Nephron progenitor cell (in vitro differentiated cells): ENCODE results near the gene TMEM109.

ENCODE experiments used
- DNase-seq: peaks from one replicate; pipeline ENCODE4 v3.0.0; 2021
- H3K27ac Mint-ChIP-seq: 2 replicates; pipeline ENCODE4 v1.8.0; 2021; ENCODE audit warnings: mild to moderate bottlenecking, moderate library complexity, mixed read lengths
- H3K27me3 Mint-ChIP-seq: 2 replicates; pipeline ENCODE4 v1.8.0; 2021; ENCODE audit warnings: mild to moderate bottlenecking, low read depth, mixed read lengths; ENCODE audit not compliant: poor library complexity
- H3K36me3 Mint-ChIP-seq: 2 replicates; pipeline ENCODE4 v1.8.0; 2021; ENCODE audit warnings: low read depth, mixed read lengths
- H3K4me1 Mint-ChIP-seq: 2 replicates; pipeline ENCODE4 v1.8.0; 2021; ENCODE audit warnings: mixed read lengths
- H3K4me3 Mint-ChIP-seq: 2 replicates; pipeline ENCODE4 v1.8.0; 2021; ENCODE audit warnings: mild to moderate bottlenecking, moderate library complexity, mixed read lengths
- H3K9me3 Mint-ChIP-seq: 2 replicates; pipeline ENCODE4 v1.8.0; 2021; ENCODE audit warnings: mild to moderate bottlenecking, moderate library complexity, mixed read lengths
- CTCF ChIP-seq: fragments of 200-600 bp; sonication (generic); IDR thresholded peaks from 2 replicates; pipeline ENCODE4 v1.5.0; 2021; ENCODE audit warnings: antibody characterized with exemption

Gene TMEM109

GRCh38 chr11:60913793-60914632 lies at the start of gene TMEM109:
TSS of gene TMEM109 (plus strand) at chr11:60914158. CDS start at chr11:60919694, 5,536 bp downstream.
- TF ChIP-seq CTCF = no peak
- DNase-seq = peak; percentile 89
- Mint-ChIP-seq H3K4me3 (peak within 1 kb of the TSS; percentile 93), H3K4me1 (peaks cover 67% of the 10 kb centered on the region), H3K27me3 (peaks cover 17% of the 10 kb centered on the region), H3K27ac (peak within 1 kb of the TSS; percentile 96), H3K9me3 (peaks cover 17% of the 10 kb centered on the region), H3K36me3 (peaks cover 8% of the 10 kb centered on the region)

GRCh38 chr11:60864856-60865513 lies 49.0 kb upstream of the TMEM109 start:
- Mint-ChIP-seq H3K36me3 (no peaks in the 10 kb centered on the region), H3K27me3 (peaks cover 6% of the 10 kb centered on the region), H3K4me3 (no peak overlapping the region), H3K4me1 (peaks cover 47% of the 10 kb centered on the region), H3K27ac (peak overlapping the region; percentile 17), H3K9me3 (no peaks in the 10 kb centered on the region)
- no peak for DNase-seq
- no peak for TF ChIP-seq CTCF

- H3K4me1 Mint-ChIP-seq = peaks cover 47% of the 10 kb centered on the region
- no peak for TF ChIP-seq CTCF
- no peaks in the 10 kb centered on the region for H3K9me3 Mint-ChIP-seq
- H3K27ac Mint-ChIP-seq = peak within 1 kb of the TSS; percentile 28
- DNase-seq = peak; percentile 36
- H3K4me3 Mint-ChIP-seq = no peak within 1 kb of the TSS
- no peaks in the 10 kb centered on the region for H3K36me3 Mint-ChIP-seq
- no peaks in the 10 kb centered on the region for H3K27me3 Mint-ChIP-seq
These were observed 46.8 kb upstream of the TMEM109 start, which contains the start of gene ZP1 for GRCh38 chr11:60866911-60867870. TSS of gene ZP1 (plus strand) at chr11:60867542. CDS start at chr11:60867562, 20 bp downstream.

GRCh38 chr11:60867871-60868681 lies 45.9 kb upstream of the TMEM109 start:
- Mint-ChIP-seq H3K4me1 (peaks cover 44% of the 10 kb centered on the region), H3K27me3 (no peaks in the 10 kb centered on the region), H3K36me3 (no peaks in the 10 kb centered on the region), H3K27ac (no peak overlapping the region), H3K4me3 (no peak overlapping the region), H3K9me3 (no peaks in the 10 kb centered on the region)
- no peak for TF ChIP-seq CTCF
- no peak for DNase-seq
